Peyer's patch (tissue), 4 donors: Measurements from ENCODE around the gene CHD5. TPM values are rescaled to one million over a fixed set of nuclear protein-coding genes. Genes with fewer than 3 reads are reported as not detected.

ENCODE experiments used
- DNase-seq, 3 donors: peaks; one replicate each; pipeline ENCODE4 v3.0.0-alpha.2; 2017 to 2019
- H3K27ac ChIP-seq, 4 donors: fragments of 200-600 bp; sonication (generic); one replicate each; pipeline ENCODE4 v1.5.1; 2016 to 2019
- H3K27me3 ChIP-seq, 2 donors: fragments of 200-600 bp; sonication (generic); one replicate each; pipeline ENCODE4 v1.5.1; 2019
- H3K36me3 ChIP-seq, 3 donors: fragments of 200-600 bp; sonication (generic); one replicate each; pipeline ENCODE4 v1.5.1; 2016 to 2019
- H3K4me1 ChIP-seq, 4 donors: fragments of 200-600 bp; sonication (generic); one replicate each; pipeline ENCODE4 v1.5.1; 2016 to 2019
- H3K4me3 ChIP-seq, 4 donors: fragments of 200-600 bp; sonication (generic); 1 replicate in 3 of 4; 2 replicates in 1 of 4; pipeline ENCODE4 v1.5.1; 2016 to 2019; ENCODE audit warnings: mild to moderate bottlenecking in 1 of 4
- H3K9me3 ChIP-seq, 4 donors: fragments of 200-600 bp; sonication (generic); one replicate each; pipeline ENCODE4 v1.5.1; 2016 to 2019; ENCODE audit warnings: mild to moderate bottlenecking in 1 of 4
- POLR2A ChIP-seq, 2 donors: fragments of 450-650 bp; IDR thresholded peaks; one replicate each; pipeline ENCODE4 v1.5.1; 2017; ENCODE audit warnings: antibody characterized with exemption in 2 of 2, mild to moderate bottlenecking in 2 of 2, moderate library complexity in 2 of 2
- total RNA-seq, 4 donors: library from RNA; depleted of rRNA; stranded (reverse); fragments of >200 nt; gene quantifications; one replicate each; pipeline ENCODE4 v1.1.0, GENCODE V29; 2016
- TF ChIP-seq, protein P1 (sequence below), 6 experiments: fragments of 450-650 bp in 4 of 6; fragments of 200-600 bp in 2 of 6; sonication (generic) in 1 of 6; IDR thresholded peaks; one replicate each; pipeline ENCODE4 v1.5.1; 2017 to 2019; ENCODE audit warnings: antibody characterized with exemption in 6 of 6, mild to moderate bottlenecking in 3 of 6, moderate library complexity in 1 of 6

Gene CHD5
- total RNA-seq, 4 donors from 2014 or later = under 0.01 to 0.66 (median 0.22) TPM

GRCh38 chr1:6134741-6135510 is 45.2 kb downstream of the CHD5 start:
- H3K4me3 ChIP-seq = no peak overlapping the region
- TF ChIP-seq, protein P1, sequence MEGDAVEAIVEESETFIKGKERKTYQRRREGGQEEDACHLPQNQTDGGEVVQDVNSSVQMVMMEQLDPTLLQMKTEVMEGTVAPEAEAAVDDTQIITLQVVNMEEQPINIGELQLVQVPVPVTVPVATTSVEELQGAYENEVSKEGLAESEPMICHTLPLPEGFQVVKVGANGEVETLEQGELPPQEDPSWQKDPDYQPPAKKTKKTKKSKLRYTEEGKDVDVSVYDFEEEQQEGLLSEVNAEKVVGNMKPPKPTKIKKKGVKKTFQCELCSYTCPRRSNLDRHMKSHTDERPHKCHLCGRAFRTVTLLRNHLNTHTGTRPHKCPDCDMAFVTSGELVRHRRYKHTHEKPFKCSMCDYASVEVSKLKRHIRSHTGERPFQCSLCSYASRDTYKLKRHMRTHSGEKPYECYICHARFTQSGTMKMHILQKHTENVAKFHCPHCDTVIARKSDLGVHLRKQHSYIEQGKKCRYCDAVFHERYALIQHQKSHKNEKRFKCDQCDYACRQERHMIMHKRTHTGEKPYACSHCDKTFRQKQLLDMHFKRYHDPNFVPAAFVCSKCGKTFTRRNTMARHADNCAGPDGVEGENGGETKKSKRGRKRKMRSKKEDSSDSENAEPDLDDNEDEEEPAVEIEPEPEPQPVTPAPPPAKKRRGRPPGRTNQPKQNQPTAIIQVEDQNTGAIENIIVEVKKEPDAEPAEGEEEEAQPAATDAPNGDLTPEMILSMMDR (IDR thresholded peaks at IDR 0.05) = no peak
- TF ChIP-seq POLR2A (IDR thresholded peaks at IDR 0.05) = no peak
- peak in 1 of 3 donors; percentile 20 for DNase-seq
- H3K27me3 ChIP-seq = no peaks in the 10 kb centered on the region
- H3K9me3 ChIP-seq = no peaks in the 10 kb centered on the region
- no peaks in the 10 kb centered on the region for H3K36me3 ChIP-seq
- H3K4me1 ChIP-seq = no peaks in the 10 kb centered on the region
- no peak overlapping the region for H3K27ac ChIP-seq

GRCh38 chr1:6134206-6134605 is 45.9 kb downstream of the CHD5 start:
- DNase-seq = peak in 1 of 3 donors; percentile 12
- Histone ChIP-seq H3K4me3 (no peak overlapping the region), H3K4me1 (no peaks in the 10 kb centered on the region), H3K27me3 (no peaks in the 10 kb centered on the region), H3K27ac (no peak overlapping the region), H3K36me3 (no peaks in the 10 kb centered on the region), H3K9me3 (no peaks in the 10 kb centered on the region)
- TF ChIP-seq, protein P1 (IDR thresholded peaks at IDR 0.05) = no peak
- no peak for TF ChIP-seq POLR2A (IDR thresholded peaks at IDR 0.05)

DNA sequence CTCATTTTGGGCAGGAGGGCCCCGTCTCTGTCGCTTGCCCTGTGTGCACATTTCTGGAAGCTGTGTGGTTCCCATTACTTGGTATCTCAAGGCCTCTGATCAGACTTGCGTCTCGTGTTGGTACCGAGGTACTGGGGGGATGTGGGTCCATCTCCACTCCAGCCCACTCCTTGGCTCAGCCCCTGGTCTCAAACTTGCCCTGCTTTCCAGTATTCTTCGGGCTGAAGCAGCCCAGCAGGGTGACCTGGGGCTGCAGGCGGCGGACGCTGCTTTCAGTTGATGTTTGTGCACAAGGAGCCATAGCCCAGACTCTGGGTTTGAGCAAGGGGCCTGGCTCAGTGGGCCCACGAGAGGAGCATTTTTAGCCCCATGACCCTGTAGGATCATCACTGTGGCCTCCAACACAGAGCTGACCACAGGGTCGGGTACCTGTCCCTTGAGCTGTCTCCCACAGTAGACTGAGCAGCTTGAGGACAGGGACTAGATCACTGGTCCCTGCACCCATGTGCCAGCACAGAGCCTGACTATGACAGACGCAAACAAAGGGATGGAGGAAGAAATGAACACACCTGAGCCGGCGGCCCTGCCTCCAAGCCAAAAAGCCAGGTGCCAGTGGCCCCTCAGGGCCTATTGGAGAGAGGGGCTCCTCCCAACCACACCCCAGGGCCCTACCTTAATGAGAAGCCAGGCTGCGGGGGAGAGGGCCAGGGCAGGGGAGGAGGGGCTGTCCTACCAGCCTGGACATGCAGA is 46.8 kb downstream of the CHD5 start:
- peak in 1 of 3 donors; percentile 8 for DNase-seq
- no peaks in the 10 kb centered on the region for H3K4me1 ChIP-seq
- H3K4me3 ChIP-seq = no peak overlapping the region
- no peaks in the 10 kb centered on the region for H3K9me3 ChIP-seq
- H3K27me3 ChIP-seq = no peaks in the 10 kb centered on the region
- no peak overlapping the region for H3K27ac ChIP-seq
- no peaks in the 10 kb centered on the region for H3K36me3 ChIP-seq
- no peak for TF ChIP-seq POLR2A (IDR thresholded peaks at IDR 0.05)
- TF ChIP-seq, protein P1 (IDR thresholded peaks at IDR 0.05) = no peak

- Histone ChIP-seq H3K27ac (no peak overlapping the region), H3K36me3 (no peaks in the 10 kb centered on the region), H3K9me3 (no peaks in the 10 kb centered on the region), H3K4me3 (no peak overlapping the region), H3K27me3 (no peaks in the 10 kb centered on the region), H3K4me1 (peaks cover 0 to 15% (median 0%) of the 10 kb centered on the region in 4 donors)
- TF ChIP-seq POLR2A (IDR thresholded peaks at IDR 0.05) = no peak
- TF ChIP-seq, protein P1 (IDR thresholded peaks at IDR 0.05) = no peak
- DNase-seq = peak in 1 of 3 donors; percentile 26
Observed at GRCh38 chr1:6131561-6131960, 48.6 kb downstream of the CHD5 start.

GRCh38 chr1:6130596-6130995 is 49.5 kb downstream of the CHD5 start:
- Histone ChIP-seq H3K9me3 (no peaks in the 10 kb centered on the region), H3K36me3 (no peaks in the 10 kb centered on the region), H3K4me1 (peaks cover 0 to 15% (median 0%) of the 10 kb centered on the region in 4 donors), H3K4me3 (no peak overlapping the region), H3K27me3 (no peaks in the 10 kb centered on the region), H3K27ac (no peak overlapping the region)
- peak in 1 of 3 donors; percentile 36 for DNase-seq
- TF ChIP-seq POLR2A (IDR thresholded peaks at IDR 0.05) = no peak
- TF ChIP-seq, protein P1 (IDR thresholded peaks at IDR 0.05) = no peak
